HEK293 (cell line): ENCODE data around the gene PTPRR.

ENCODE experiments used
- CTCF ChIA-PET: fragments of 350-600 bp; formaldehyde crosslinking; extraction: SDS; loops from one replicate; lab custom pipeline; 2021; ENCODE audit warnings: antibody characterized with exemption; lab: Yijun Ruan, JAX
- POLR2A ChIA-PET: fragments of 300-600 bp; formaldehyde crosslinking; extraction: SDS; loops from one replicate; lab custom pipeline; 2020; ENCODE audit warnings: antibody characterized with exemption, inconsistent platforms; lab: Yijun Ruan, JAX
- H3K27ac ChIP-seq: fragments of 200-500 bp; sonication (Bioruptor generic); 2 replicates; pipeline ENCODE4 v1.5.1; 2014; ENCODE audit warnings: low read depth, low read length, control low read depth, inconsistent platforms; ENCODE audit errors: extremely low read depth
- H3K36me3 ChIP-seq, 2 experiments: fragments of 200-500 bp in 1 of 2; sonication (Bioruptor generic) in 1 of 2; 1 replicate in 1 of 2; 2 replicates in 1 of 2; pipeline ENCODE4 v1.5.1; 2014 to 2017; ENCODE audit warnings: inconsistent platforms in 2 of 2, low read length in 2 of 2; ENCODE audit not compliant: control insufficient read depth in 2 of 2, insufficient read depth in 1 of 2
- H3K4me1 ChIP-seq: fragments of 200-500 bp; sonication (Bioruptor generic); 2 replicates; pipeline ENCODE4 v1.5.1; 2014; ENCODE audit warnings: mild to moderate bottlenecking, low read length, inconsistent platforms; ENCODE audit not compliant: control insufficient read depth, insufficient read depth
- H3K4me3 ChIP-seq: 2 replicates; pipeline ENCODE4 v1.5.1; 2011; ENCODE audit warnings: low read depth, mild to moderate bottlenecking, control low read depth, low read length, moderate library complexity
- H3K9me3 ChIP-seq: fragments of 200-500 bp; sonication (Bioruptor generic); 2 replicates; pipeline ENCODE4 v1.5.1; 2014; ENCODE audit warnings: low read depth, low read length, inconsistent platforms; ENCODE audit not compliant: control insufficient read depth, insufficient read depth
- BCL11A ChIP-seq: fragments of 450-650 bp; formaldehyde crosslinking; IDR thresholded peaks from 2 replicates; pipeline ENCODE4 v1.5.1; 2016; ENCODE audit warnings: low read depth, missing biosample characterization, missing genetic modification characterization
- GLIS2 ChIP-seq: fragments of 450-650 bp; formaldehyde crosslinking; IDR thresholded peaks from 2 replicates; pipeline ENCODE4 v1.5.1; 2016; ENCODE audit warnings: missing biosample characterization, missing genetic modification characterization
- KLF8 ChIP-seq: fragments of 450-650 bp; formaldehyde crosslinking; IDR thresholded peaks from 2 replicates; pipeline ENCODE4 v1.5.1; 2016; ENCODE audit warnings: missing biosample characterization, missing genetic modification characterization
- MYNN ChIP-seq: fragments of 450-650 bp; formaldehyde crosslinking; IDR thresholded peaks from 2 replicates; pipeline ENCODE4 v1.5.1; 2016; ENCODE audit warnings: missing biosample characterization, missing genetic modification characterization, borderline replicate concordance
- PATZ1 ChIP-seq: fragments of 450-650 bp; formaldehyde crosslinking; IDR thresholded peaks from 2 replicates; pipeline ENCODE4 v1.5.1; 2016; ENCODE audit warnings: missing biosample characterization, missing genetic modification characterization
- PBX3 ChIP-seq: sonication (generic); formaldehyde crosslinking; IDR thresholded peaks from 2 replicates; pipeline ENCODE4 v1.8.1; 2022; ENCODE audit warnings: mild to moderate bottlenecking, moderate library complexity, missing genetic modification reagents
- PRDM1 ChIP-seq: fragments of 450-650 bp; formaldehyde crosslinking; IDR thresholded peaks from 2 replicates; pipeline ENCODE4; 2016; ENCODE audit warnings: missing biosample characterization, missing genetic modification characterization
- SCRT1 ChIP-seq: fragments of 450-650 bp; formaldehyde crosslinking; IDR thresholded peaks from 2 replicates; pipeline ENCODE4 v1.5.1; 2016; ENCODE audit warnings: missing biosample characterization, missing genetic modification characterization, borderline replicate concordance
- SP2 ChIP-seq: fragments of 450-650 bp; formaldehyde crosslinking; IDR thresholded peaks from 2 replicates; pipeline ENCODE4 v1.5.1; 2016; ENCODE audit warnings: missing biosample characterization, missing genetic modification characterization
- ZBTB10 ChIP-seq: fragments of 450-650 bp; formaldehyde crosslinking; IDR thresholded peaks from 2 replicates; pipeline ENCODE4 v1.5.1; 2016; ENCODE audit warnings: missing biosample characterization, missing genetic modification characterization
- ZBTB17 ChIP-seq: fragments of 450-650 bp; formaldehyde crosslinking; IDR thresholded peaks from 2 replicates; pipeline ENCODE4 v1.5.1; 2016; ENCODE audit warnings: missing biosample characterization, missing genetic modification characterization
- ZBTB20 ChIP-seq: fragments of 450-650 bp; formaldehyde crosslinking; IDR thresholded peaks from 2 replicates; pipeline ENCODE4 v1.5.1; 2016; ENCODE audit warnings: missing biosample characterization, missing genetic modification characterization
- ZBTB26 ChIP-seq: fragments of 450-650 bp; formaldehyde crosslinking; optimal IDR thresholded peaks from 2 replicates; pipeline ENCODE3; 2016; ENCODE audit warnings: missing biosample characterization, mild to moderate bottlenecking, missing genetic modification characterization
- ZBTB48 ChIP-seq: fragments of 450-650 bp; formaldehyde crosslinking; IDR thresholded peaks from 2 replicates; pipeline ENCODE4 v1.5.1; 2016; ENCODE audit warnings: missing biosample characterization, missing genetic modification characterization
- ZNF174 ChIP-seq: fragments of 450-650 bp; formaldehyde crosslinking; IDR thresholded peaks from 2 replicates; pipeline ENCODE4 v1.5.0; 2017; ENCODE audit warnings: missing biosample characterization, mild to moderate bottlenecking, missing genetic modification characterization
- ZNF223 ChIP-seq: fragments of 450-650 bp; formaldehyde crosslinking; IDR thresholded peaks from 2 replicates; pipeline ENCODE4 v1.5.1; 2016; ENCODE audit warnings: missing biosample characterization, missing genetic modification characterization
- ZNF239 ChIP-seq: fragments of 450-650 bp; formaldehyde crosslinking; IDR thresholded peaks from 2 replicates; pipeline ENCODE4 v1.5.1; 2016; ENCODE audit warnings: missing biosample characterization, missing genetic modification characterization
- ZNF335 ChIP-seq: fragments of 450-650 bp; formaldehyde crosslinking; conservative IDR thresholded peaks from 2 replicates; pipeline ENCODE4 v1.5.1; 2016; ENCODE audit warnings: missing biosample characterization, missing genetic modification characterization
- ZNF580 ChIP-seq: fragments of 450-650 bp; formaldehyde crosslinking; IDR thresholded peaks from 2 replicates; pipeline ENCODE4 v1.5.1; 2016; ENCODE audit warnings: missing biosample characterization, missing genetic modification characterization
- ZNF654 ChIP-seq: fragments of 450-650 bp; formaldehyde crosslinking; IDR thresholded peaks from 2 replicates; pipeline ENCODE4 v1.5.1; 2016; ENCODE audit warnings: low read depth, missing biosample characterization, missing genetic modification characterization
- ZNF76 ChIP-seq: fragments of 450-650 bp; formaldehyde crosslinking; IDR thresholded peaks from 2 replicates; pipeline ENCODE4; 2016; ENCODE audit warnings: low read depth, missing biosample characterization, missing genetic modification characterization, borderline replicate concordance
- ZNF768 ChIP-seq: fragments of 450-650 bp; formaldehyde crosslinking; IDR thresholded peaks from 2 replicates; pipeline ENCODE4 v1.5.1; 2018; ENCODE audit warnings: missing biosample characterization, mild to moderate bottlenecking, missing genetic modification characterization
- ZSCAN5A ChIP-seq: fragments of 450-650 bp; formaldehyde crosslinking; IDR thresholded peaks from 2 replicates; pipeline ENCODE4 v1.5.1; 2016; ENCODE audit warnings: missing biosample characterization, missing genetic modification characterization

The PTPRR gene

GRCh38 chr12:70609739-70610491, 310.6 kb downstream of the PTPRR start (continued):
- TF ChIP-seq PATZ1 (peak; percentile 41; the same call in 1 of the 2 replicates), KLF8 (tag by site-specific recombination) (0 out of 2 replicates have a peak, but pooled peaks have one; percentile 59), ZNF76 (tag by site-specific recombination) (peak; percentile 32; the same call in 1 of the 2 replicates), ZNF768 (tag by site-specific recombination) (no peak), ZBTB20 (tag by site-specific recombination) (peak; percentile 30; the same call in 1 of the 2 replicates), GLIS2 (tag by site-specific recombination) (peak; percentile 32; the same call in 1 of the 2 replicates), SCRT1 (tag by site-specific recombination) (peak; percentile 64; the same call in 1 of the 2 replicates), ZBTB26 (tag by site-specific recombination) (peak; percentile 71), ZBTB17 (tag by site-specific recombination) (peak; percentile 55; the same call in 1 of the 2 replicates)

- CTCF ChIA-PET: no interaction called here
These were observed 311.3 kb downstream of the PTPRR start for GRCh38 chr12:70609203-70609602.

GRCh38 chr12:70608184-70608583, 312.4 kb downstream of the PTPRR start:
- Histone ChIP-seq H3K27ac (no peak overlapping the region), H3K4me3 (no peak overlapping the region), H3K9me3 (no peaks in the 10 kb centered on the region), H3K36me3 (no peaks in the 10 kb centered on the region), H3K4me1 (peaks cover 3% of the 10 kb centered on the region; the same call in 1 of the 2 replicates)
- POLR2A ChIA-PET: no interaction called here
- CTCF ChIA-PET: interaction anchor here (0.9 kb wide), 1 partner anchor 19 kb away, joined by 5 read pairs; no protein-coding TSS in a partner anchor
- no peak for TF ChIP-seq PBX3 (CRISPR knock-in tag)
- TF ChIP-seq ZNF174 (tag by site-specific recombination): no peak
- no peak for TF ChIP-seq ZNF335 (tag by site-specific recombination)
- TF ChIP-seq ZNF654 (tag by site-specific recombination): no peak
- no peak for TF ChIP-seq BCL11A (tag by site-specific recombination)
- no peak for TF ChIP-seq ZNF580 (tag by site-specific recombination)
- no peak for TF ChIP-seq ZBTB10 (tag by site-specific recombination)

More at GRCh38 chr12:70609203-70609602, 311.3 kb downstream of the PTPRR start:
- peaks cover 3% of the 10 kb centered on the region; the same call in 1 of the 2 replicates for H3K4me1 ChIP-seq
- TF ChIP-seq ZBTB48 (tag by site-specific recombination) (0 out of 2 replicates have a peak, but pooled peaks have one; percentile 35), ZNF223 (no peak), ZNF239 (no peak), ZSCAN5A (tag by site-specific recombination) (no peak), SP2 (tag by site-specific recombination) (no peak), ZBTB17 (tag by site-specific recombination) (peak; percentile 41), PRDM1 (tag by site-specific recombination) (peak; percentile 52; the same call in 1 of the 2 replicates), MYNN (tag by site-specific recombination) (no peak)
- peak overlapping the region; percentile 50 for H3K4me3 ChIP-seq
- POLR2A ChIA-PET: interaction anchor here (0.5 kb wide), 1 partner anchor 18 kb away, joined by 3 read pairs; no protein-coding TSS in a partner anchor
- H3K27ac ChIP-seq: peak overlapping the region; percentile 70; the same call in 1 of the 2 replicates
- H3K36me3 ChIP-seq: no peaks in the 10 kb centered on the region
- H3K9me3 ChIP-seq: no peaks in the 10 kb centered on the region
